Thyroid gland (tissue), 4 donors: Measurements from ENCODE around the gene RNF145.

Source experiments
- POLR2A ChIP-seq, 2 donors: fragments of 450-650 bp; IDR thresholded peaks; one replicate each; pipeline ENCODE4 v1.6.1; 2017; ENCODE audit warnings: antibody characterized with exemption in 2 of 2, mild to moderate bottlenecking in 2 of 2, moderate library complexity in 1 of 2
- TF ChIP-seq, protein P1 (sequence below), 6 experiments: fragments of 200-600 bp in 3 of 6; fragments of 450-650 bp in 3 of 6; sonication (generic) in 3 of 6; IDR thresholded peaks; one replicate each; pipeline ENCODE4 v1.5.1; 2016 to 2019; ENCODE audit warnings: antibody characterized with exemption in 6 of 6, mild to moderate bottlenecking in 2 of 6, inconsistent platforms in 1 of 6, moderate library complexity in 1 of 6

DNA sequence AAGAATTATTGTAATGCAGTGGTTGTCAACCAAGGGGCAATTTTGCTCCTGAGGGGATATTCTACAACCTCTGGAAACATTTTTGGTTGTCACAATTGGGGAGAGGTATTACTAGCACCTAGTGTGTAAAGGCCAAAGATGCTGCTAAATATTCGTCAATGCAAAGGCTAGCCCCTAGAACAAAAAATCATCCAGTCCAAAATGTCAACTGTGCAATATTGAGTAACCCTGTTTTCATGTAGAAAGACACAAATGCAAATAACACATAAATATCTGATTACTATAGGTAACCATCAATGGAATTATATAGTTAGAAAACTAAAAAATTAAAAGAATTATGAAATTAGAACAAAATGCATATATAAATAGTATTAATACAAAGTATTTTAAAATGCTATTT is 26.1 kb downstream of the RNF145 start:
- no peak for TF ChIP-seq POLR2A (IDR thresholded peaks at IDR 0.05)
- TF ChIP-seq, protein P1, sequence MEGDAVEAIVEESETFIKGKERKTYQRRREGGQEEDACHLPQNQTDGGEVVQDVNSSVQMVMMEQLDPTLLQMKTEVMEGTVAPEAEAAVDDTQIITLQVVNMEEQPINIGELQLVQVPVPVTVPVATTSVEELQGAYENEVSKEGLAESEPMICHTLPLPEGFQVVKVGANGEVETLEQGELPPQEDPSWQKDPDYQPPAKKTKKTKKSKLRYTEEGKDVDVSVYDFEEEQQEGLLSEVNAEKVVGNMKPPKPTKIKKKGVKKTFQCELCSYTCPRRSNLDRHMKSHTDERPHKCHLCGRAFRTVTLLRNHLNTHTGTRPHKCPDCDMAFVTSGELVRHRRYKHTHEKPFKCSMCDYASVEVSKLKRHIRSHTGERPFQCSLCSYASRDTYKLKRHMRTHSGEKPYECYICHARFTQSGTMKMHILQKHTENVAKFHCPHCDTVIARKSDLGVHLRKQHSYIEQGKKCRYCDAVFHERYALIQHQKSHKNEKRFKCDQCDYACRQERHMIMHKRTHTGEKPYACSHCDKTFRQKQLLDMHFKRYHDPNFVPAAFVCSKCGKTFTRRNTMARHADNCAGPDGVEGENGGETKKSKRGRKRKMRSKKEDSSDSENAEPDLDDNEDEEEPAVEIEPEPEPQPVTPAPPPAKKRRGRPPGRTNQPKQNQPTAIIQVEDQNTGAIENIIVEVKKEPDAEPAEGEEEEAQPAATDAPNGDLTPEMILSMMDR (IDR thresholded peaks at IDR 0.05), result no peak
